GM12878 (cell line): ENCODE data around the gene MAP3K4. TPM values are rescaled to one million over a fixed set of nuclear protein-coding genes. Genes with fewer than 3 reads are reported as not detected.
A peak's percentile ranks its signal among the peaks of the same experiment; 100 is the strongest.

Source experiments
- ATF7 ChIP-seq: fragments of 450-650 bp; IDR thresholded peaks from 2 replicates; pipeline ENCODE4 v1.6.1; 2016; ENCODE audit warnings: low read depth, mild to moderate bottlenecking
- BCL11A ChIP-seq: IDR thresholded peaks from 2 replicates; pipeline ENCODE4 v1.6.1; 2011; ENCODE audit warnings: low read depth, low read length
- CBFB ChIP-seq: IDR thresholded peaks from 2 replicates; pipeline ENCODE4 v1.6.1; 2016; ENCODE audit warnings: antibody characterized with exemption, low read depth
- CEBPB ChIP-seq, 2 experiments: fragments of 150-350 bp in 1 of 2; IDR thresholded peaks; 2 replicates each; pipeline ENCODE4 v1.6.1; 2012 to 2014; ENCODE audit warnings: low read depth in 2 of 2, low read length in 2 of 2, borderline replicate concordance in 1 of 2, inconsistent platforms in 1 of 2
- CREB1 ChIP-seq: IDR thresholded peaks from 2 replicates; pipeline ENCODE4 v1.6.1; 2012; ENCODE audit warnings: low read depth, mild to moderate bottlenecking, inconsistent platforms
- ESRRA ChIP-seq: IDR thresholded peaks from 2 replicates; pipeline ENCODE4 v1.6.1; 2012; ENCODE audit warnings: mild to moderate bottlenecking, low read length, improper control_type of control experiment
- ETV6 ChIP-seq, 2 experiments: fragments of 450-650 bp in 1 of 2; IDR thresholded peaks in 1 of 2; conservative IDR thresholded peaks in 1 of 2; 2 replicates each; pipeline ENCODE4 v1.6.1; 2014; ENCODE audit warnings: antibody characterized with exemption in 1 of 2, borderline replicate concordance in 1 of 2, low read depth in 1 of 2, mild to moderate bottlenecking in 1 of 2, moderate library complexity in 1 of 2
- EZH2 ChIP-seq: IDR thresholded peaks from 2 replicates; pipeline ENCODE4 v1.6.1; 2012; ENCODE audit warnings: low read depth, mild to moderate bottlenecking, control low read depth, inconsistent platforms, low read length, borderline replicate concordance; ENCODE audit not compliant: control insufficient read depth
- GATAD2B ChIP-seq: fragments of 450-650 bp; conservative IDR thresholded peaks from 2 replicates; pipeline ENCODE4 v1.6.1; 2017; ENCODE audit warnings: low read depth, mild to moderate bottlenecking, moderate library complexity
- HDAC2 ChIP-seq: fragments of 200-600 bp; sonication (generic); IDR thresholded peaks from 2 replicates; pipeline ENCODE4 v1.6.1; 2017
- JUNB ChIP-seq: IDR thresholded peaks from 2 replicates; pipeline ENCODE4 v1.6.1; 2016; ENCODE audit warnings: antibody characterized with exemption, mild to moderate bottlenecking
- JUND ChIP-seq: IDR thresholded peaks from 2 replicates; pipeline ENCODE4 v1.6.1; 2012; ENCODE audit warnings: low read depth, mild to moderate bottlenecking, low read length, improper control_type of control experiment, moderate library complexity
- LARP7 ChIP-seq: fragments of 450-650 bp; IDR thresholded peaks from 2 replicates; pipeline ENCODE4 v1.6.1; 2017; ENCODE audit warnings: mild to moderate bottlenecking
- MTA3 ChIP-seq: IDR thresholded peaks from 2 replicates; pipeline ENCODE4 v1.6.1; 2012; ENCODE audit warnings: low read length, inconsistent platforms, borderline replicate concordance
- NFIC ChIP-seq: IDR thresholded peaks from 2 replicates; pipeline ENCODE4 v1.6.1; 2012; ENCODE audit warnings: low read depth, mild to moderate bottlenecking, inconsistent platforms, low read length, moderate library complexity
- NR2C2 ChIP-seq: IDR thresholded peaks from 2 replicates; pipeline ENCODE4 v1.6.1; 2011; ENCODE audit warnings: borderline replicate concordance, low read depth; ENCODE audit not compliant: control insufficient read depth, insufficient read length
- NRF1 ChIP-seq: conservative IDR thresholded peaks from 2 replicates; pipeline ENCODE4 v1.6.1; 2011; ENCODE audit warnings: mild to moderate bottlenecking, low read depth, low read length, improper control_type of control experiment
- PAX5 ChIP-seq: IDR thresholded peaks from 2 replicates; pipeline ENCODE4 v1.6.1; 2011; ENCODE audit warnings: low read depth, low read length, borderline replicate concordance
- POLR2AphosphoS2 ChIP-seq: IDR thresholded peaks from 2 replicates; pipeline ENCODE4 v1.6.1; 2011; ENCODE audit warnings: low read depth, mild to moderate bottlenecking, low read length, improper control_type of control experiment, moderate library complexity
- POU2F2 ChIP-seq: IDR thresholded peaks from 3 replicates; pipeline ENCODE4 v1.6.1; 2011; ENCODE audit warnings: low read depth, mild to moderate bottlenecking, low read length, borderline replicate concordance
- RB1 ChIP-seq: fragments of 450-650 bp; formaldehyde crosslinking; IDR thresholded peaks from 2 replicates; pipeline ENCODE4 v1.6.1; 2017; ENCODE audit warnings: mild to moderate bottlenecking, borderline replicate concordance
- SP1 ChIP-seq: IDR thresholded peaks from one replicate; pipeline ENCODE4 v1.6.1; 2011; ENCODE audit warnings: low read depth, low read length
- STAT3 ChIP-seq: IDR thresholded peaks from 2 replicates; pipeline ENCODE4 v1.6.1; 2011; ENCODE audit warnings: low read depth, low read length, improper control_type of control experiment
- TCF12 ChIP-seq: IDR thresholded peaks from 2 replicates; pipeline ENCODE4 v1.6.1; 2011; ENCODE audit warnings: low read depth, mild to moderate bottlenecking, low read length
- TCF3 ChIP-seq: IDR thresholded peaks from 2 replicates; pipeline ENCODE4 v1.6.1; 2012; ENCODE audit warnings: low read depth, mild to moderate bottlenecking, low read length, borderline replicate concordance; ENCODE audit not compliant: insufficient read depth
- ZNF217 ChIP-seq: fragments of 450-650 bp; IDR thresholded peaks from 2 replicates; pipeline ENCODE4 v1.6.1; 2017; ENCODE audit warnings: antibody characterized with exemption, mild to moderate bottlenecking
- polyA plus RNA-seq, 11 experiments: library from polyadenylated mRNA; depleted of rRNA in 4 of 11; unstranded in 6 of 11; stranded (reverse) in 5 of 11; fragments of >200 nt; fragmentation: Nextera tagmentation in 4 of 11; fragmentation: Illumina TruSeq in 1 of 11; extraction: Ambion mirVana in 4 of 11; extraction: Trizol in 1 of 11; gene quantifications; 1 replicate in 1 of 11; 2 replicates in 10 of 11; pipeline versions ENCODE4 v1.2.1 to v1.2.3, GENCODE V29; 2011 to 2016; ENCODE audit warnings: inconsistent platforms in 2 of 11, missing spikeins in 2 of 11, low read depth in 1 of 11
- total RNA-seq, 4 experiments: library from RNA; depleted of rRNA in 3 of 4; stranded (reverse); fragments of >200 nt in 3 of 4; fragmentation: Illumina TruSeq in 1 of 4; extraction: Trizol in 1 of 4; gene quantifications; 2 replicates each; pipeline versions ENCODE4 v1.2.1 to v1.2.3, GENCODE V29; 2013 to 2021
- TF ChIP-seq, protein P1 (sequence below): fragments of 450-650 bp; IDR thresholded peaks from 2 replicates; pipeline ENCODE4 v1.6.1; 2016; ENCODE audit warnings: mild to moderate bottlenecking
- TF ChIP-seq, protein P2 (sequence below): fragments of 450-650 bp; IDR thresholded peaks from 2 replicates; pipeline ENCODE4 v1.6.1; 2017; ENCODE audit warnings: mild to moderate bottlenecking, moderate library complexity

Gene MAP3K4
- total and polyA plus RNA-seq, 10 of the 15 experiments (the other 5 are each of a cell fraction or from before 2014, with no cell fraction given) = 14.0 to 44.5 (median 23.1) TPM

GRCh38 chr6:161029195-161029809 lies 37.7 kb downstream of the MAP3K4 start (continued):
- TF ChIP-seq JUND (0 out of 2 replicates have a peak, but pooled peaks have one; percentile 16), JUNB (peak; percentile 64), POLR2AphosphoS2 (no peak), STAT3 (peak; percentile 41; the same call in 1 of the 2 replicates), CBFB (peak; percentile 82; the same call in 1 of the 2 replicates), ESRRA (no peak), POU2F2 (peak; percentile 63; the same call in 2 of the 3 replicates), BCL11A (peak; percentile 77), MTA3 (0 out of 2 replicates have a peak, but pooled peaks have one; percentile 29), ZNF217 (peak; percentile 87), NRF1 (no peak), EZH2 (no peak), NR2C2 (no peak), TCF3 (no peak), HDAC2 (no peak), ATF7 (peak; percentile 94), RB1 (no peak), SP1 (peak; percentile 20), CREB1 (peak; percentile 69), GATAD2B (0 out of 2 replicates have a peak, but pooled peaks have one; percentile 39), NFIC (peak; percentile 92), CEBPB (IDR thresholded peaks at IDR 0.05; ENCODE audit: borderline replicate concordance in 1 of 2, low read depth in 2 of 2, low read length in 2 of 2) (peak in 1 of 2 experiments; percentile 64; a peak in 1 of 4 replicates), PAX5 (peak; percentile 58; the same call in 1 of the 2 replicates), TCF12 (peak; percentile 57; the same call in 1 of the 2 replicates), ETV6 (conservative IDR thresholded peaks at IDR 0.05 in 1 of 2, IDR thresholded peaks at IDR 0.05 in 1 of 2; ENCODE audit: borderline replicate concordance in 1 of 2, low read depth in 1 of 2) (no peak), LARP7 (no peak)
- TF ChIP-seq, protein P1, sequence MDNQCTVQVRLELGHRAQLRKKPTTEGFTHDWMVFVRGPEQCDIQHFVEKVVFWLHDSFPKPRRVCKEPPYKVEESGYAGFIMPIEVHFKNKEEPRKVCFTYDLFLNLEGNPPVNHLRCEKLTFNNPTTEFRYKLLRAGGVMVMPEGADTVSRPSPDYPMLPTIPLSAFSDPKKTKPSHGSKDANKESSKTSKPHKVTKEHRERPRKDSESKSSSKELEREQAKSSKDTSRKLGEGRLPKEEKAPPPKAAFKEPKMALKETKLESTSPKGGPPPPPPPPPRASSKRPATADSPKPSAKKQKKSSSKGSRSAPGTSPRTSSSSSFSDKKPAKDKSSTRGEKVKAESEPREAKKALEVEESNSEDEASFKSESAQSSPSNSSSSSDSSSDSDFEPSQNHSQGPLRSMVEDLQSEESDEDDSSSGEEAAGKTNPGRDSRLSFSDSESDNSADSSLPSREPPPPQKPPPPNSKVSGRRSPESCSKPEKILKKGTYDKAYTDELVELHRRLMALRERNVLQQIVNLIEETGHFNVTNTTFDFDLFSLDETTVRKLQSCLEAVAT = peak; percentile 88; the same call in 1 of the 2 replicates
- TF ChIP-seq, protein P2, sequence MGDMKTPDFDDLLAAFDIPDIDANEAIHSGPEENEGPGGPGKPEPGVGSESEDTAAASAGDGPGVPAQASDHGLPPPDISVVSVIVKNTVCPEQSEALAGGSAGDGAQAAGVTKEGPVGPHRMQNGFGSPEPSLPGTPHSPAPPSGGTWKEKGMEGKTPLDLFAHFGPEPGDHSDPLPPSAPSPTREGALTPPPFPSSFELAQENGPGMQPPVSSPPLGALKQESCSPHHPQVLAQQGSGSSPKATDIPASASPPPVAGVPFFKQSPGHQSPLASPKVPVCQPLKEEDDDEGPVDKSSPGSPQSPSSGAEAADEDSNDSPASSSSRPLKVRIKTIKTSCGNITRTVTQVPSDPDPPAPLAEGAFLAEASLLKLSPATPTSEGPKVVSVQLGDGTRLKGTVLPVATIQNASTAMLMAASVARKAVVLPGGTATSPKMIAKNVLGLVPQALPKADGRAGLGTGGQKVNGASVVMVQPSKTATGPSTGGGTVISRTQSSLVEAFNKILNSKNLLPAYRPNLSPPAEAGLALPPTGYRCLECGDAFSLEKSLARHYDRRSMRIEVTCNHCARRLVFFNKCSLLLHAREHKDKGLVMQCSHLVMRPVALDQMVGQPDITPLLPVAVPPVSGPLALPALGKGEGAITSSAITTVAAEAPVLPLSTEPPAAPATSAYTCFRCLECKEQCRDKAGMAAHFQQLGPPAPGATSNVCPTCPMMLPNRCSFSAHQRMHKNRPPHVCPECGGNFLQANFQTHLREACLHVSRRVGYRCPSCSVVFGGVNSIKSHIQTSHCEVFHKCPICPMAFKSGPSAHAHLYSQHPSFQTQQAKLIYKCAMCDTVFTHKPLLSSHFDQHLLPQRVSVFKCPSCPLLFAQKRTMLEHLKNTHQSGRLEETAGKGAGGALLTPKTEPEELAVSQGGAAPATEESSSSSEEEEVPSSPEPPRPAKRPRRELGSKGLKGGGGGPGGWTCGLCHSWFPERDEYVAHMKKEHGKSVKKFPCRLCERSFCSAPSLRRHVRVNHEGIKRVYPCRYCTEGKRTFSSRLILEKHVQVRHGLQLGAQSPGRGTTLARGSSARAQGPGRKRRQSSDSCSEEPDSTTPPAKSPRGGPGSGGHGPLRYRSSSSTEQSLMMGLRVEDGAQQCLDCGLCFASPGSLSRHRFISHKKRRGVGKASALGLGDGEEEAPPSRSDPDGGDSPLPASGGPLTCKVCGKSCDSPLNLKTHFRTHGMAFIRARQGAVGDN = no peak
